MM.1S (cell line): ENCODE data around the gene TAGLN2.

Source experiments
- DNase-seq: peaks from one replicate; pipeline ENCODE4 v3.0.0-alpha.2; 2015
- H2AFZ ChIP-seq: fragments of 300-600 bp; sonication (generic); 2 replicates; pipeline ENCODE4 v1.6.0; 2016; ENCODE audit warnings: antibody characterized with exemption, low read length
- H3F3A ChIP-seq: fragments of 300-600 bp; sonication (generic); 2 replicates; pipeline ENCODE4 v1.6.1; 2016; ENCODE audit warnings: mild to moderate bottlenecking, antibody characterized with exemption, low read length, moderate library complexity, mixed read lengths; ENCODE audit not compliant: insufficient read depth
- H3K27ac ChIP-seq: fragments of 300-600 bp; sonication (generic); 2 replicates; pipeline ENCODE4 v1.5.1; 2016; ENCODE audit warnings: mild to moderate bottlenecking, low read length
- H3K27me3 ChIP-seq: fragments of 300-600 bp; sonication (generic); replicated peaks from 2 replicates; pipeline ENCODE4 v1.6.0; 2016; ENCODE audit warnings: low read length; ENCODE audit not compliant: insufficient read depth
- H3K36me3 ChIP-seq: fragments of 300-600 bp; sonication (generic); replicated peaks from 2 replicates; pipeline ENCODE4 v1.6.1; 2016; ENCODE audit warnings: mild to moderate bottlenecking, low read length, mixed read lengths; ENCODE audit not compliant: insufficient read depth
- H3K4me1 ChIP-seq: fragments of 300-600 bp; sonication (generic); 2 replicates; pipeline ENCODE4 v1.6.1; 2016; ENCODE audit warnings: low read length, mixed read lengths
- H3K4me2 ChIP-seq: fragments of 300-600 bp; sonication (generic); 2 replicates; pipeline ENCODE4 v1.6.0; 2016; ENCODE audit warnings: low read depth, low read length
- H3K4me3 ChIP-seq: fragments of 300-600 bp; sonication (generic); 2 replicates; pipeline ENCODE4 v1.5.1; 2016; ENCODE audit warnings: low read length, mixed read lengths
- H3K79me2 ChIP-seq: fragments of 300-600 bp; sonication (generic); 2 replicates; pipeline ENCODE4 v1.6.1; 2016; ENCODE audit warnings: mixed run types, low read length, mixed read lengths
- H3K9ac ChIP-seq: fragments of 300-600 bp; sonication (generic); 2 replicates; pipeline ENCODE4 v1.6.1; 2016; ENCODE audit warnings: low read length, mixed read lengths
- H3K9me2 ChIP-seq: fragments of 300-600 bp; sonication (generic); replicated peaks from 2 replicates; pipeline ENCODE4 v1.6.1; 2016; ENCODE audit warnings: mild to moderate bottlenecking, low read length, mixed read lengths; ENCODE audit not compliant: insufficient read depth
- H3K9me3 ChIP-seq: fragments of 300-600 bp; sonication (generic); replicated peaks from 2 replicates; pipeline ENCODE4 v1.6.1; 2016; ENCODE audit warnings: mild to moderate bottlenecking, low read length, mixed read lengths; ENCODE audit not compliant: insufficient read depth
- H4K20me1 ChIP-seq: fragments of 300-600 bp; sonication (generic); 2 replicates; pipeline ENCODE4 v1.6.1; 2016; ENCODE audit warnings: mild to moderate bottlenecking, low read length, moderate library complexity, mixed read lengths; ENCODE audit not compliant: insufficient read depth
- CTCF ChIP-seq: fragments of 300-600 bp; sonication (generic); IDR thresholded peaks from 2 replicates; pipeline ENCODE4 v1.5.1; 2016; ENCODE audit warnings: antibody characterized with exemption, low read length, mixed read lengths
- EZH2 ChIP-seq: fragments of 300-600 bp; sonication (generic); optimal IDR thresholded peaks from 2 replicates; pipeline ENCODE3; 2017; ENCODE audit warnings: low read depth, mild to moderate bottlenecking, antibody characterized with exemption, low read length, mixed read lengths
- EZH2phosphoT487 ChIP-seq: fragments of 300-600 bp; sonication (generic); IDR thresholded peaks from 2 replicates; pipeline ENCODE4 v1.6.1; 2018; ENCODE audit warnings: antibody characterized with exemption, low read length

The TAGLN2 gene

GRCh38 chr1:159941591-159942560, 16.6 kb upstream of the TAGLN2 start:
- H3K9ac ChIP-seq: no peak overlapping the region
- H4K20me1 ChIP-seq: no peaks in the 10 kb centered on the region
- H3K4me2 ChIP-seq: no peak overlapping the region
- no peaks in the 10 kb centered on the region for H3K9me2 ChIP-seq
- H3K79me2 ChIP-seq: no peaks in the 10 kb centered on the region
- no peak for DNase-seq
- 0 out of 2 replicates have a peak, but pooled peaks cover 2% of the 10 kb centered on the region for H3F3A ChIP-seq
- H3K4me1 ChIP-seq: peaks cover 16% of the 10 kb centered on the region; the same call in 1 of the 2 replicates
- H3K27ac ChIP-seq: no peak overlapping the region
- H3K36me3 ChIP-seq: no peaks in the 10 kb centered on the region
- H2AFZ ChIP-seq: no peak overlapping the region
- H3K4me3 ChIP-seq: no peak overlapping the region
- peaks cover 37% of the 10 kb centered on the region for H3K27me3 ChIP-seq
- no peaks in the 10 kb centered on the region for H3K9me3 ChIP-seq
- TF ChIP-seq EZH2 (no peak), EZH2phosphoT487 (no peak), CTCF (no peak)

- H3K4me1 ChIP-seq: peaks cover 22% of the 10 kb centered on the region; the same call in 1 of the 2 replicates
- no peaks in the 10 kb centered on the region for H3K9me3 ChIP-seq
- H3K27me3 ChIP-seq: peaks cover 30% of the 10 kb centered on the region
- 0 out of 2 replicates have a peak, but pooled peaks cover 2% of the 10 kb centered on the region for H3F3A ChIP-seq
- no peak overlapping the region for H3K4me2 ChIP-seq
- no peak overlapping the region for H3K9ac ChIP-seq
- H4K20me1 ChIP-seq: no peaks in the 10 kb centered on the region
- H2AFZ ChIP-seq: no peak overlapping the region
- H3K9me2 ChIP-seq: no peaks in the 10 kb centered on the region
- no peaks in the 10 kb centered on the region for H3K79me2 ChIP-seq
- no peak overlapping the region for H3K27ac ChIP-seq
- H3K4me3 ChIP-seq: no peak overlapping the region
- no peak for TF ChIP-seq EZH2phosphoT487
- TF ChIP-seq CTCF: no peak
- no peak for TF ChIP-seq EZH2
- no peaks in the 10 kb centered on the region for H3K36me3 ChIP-seq
- no peak for DNase-seq
These were observed 15.8 kb upstream of the TAGLN2 start for GRCh38 chr1:159941141-159941540.

- H3K4me1 ChIP-seq: peaks cover 27% of the 10 kb centered on the region; the same call in 1 of the 2 replicates
- H3K27me3 ChIP-seq: peaks cover 20% of the 10 kb centered on the region
- no peak overlapping the region for H3K27ac ChIP-seq
- TF ChIP-seq CTCF: no peak
- no peak for TF ChIP-seq EZH2
- TF ChIP-seq EZH2phosphoT487: no peak
- H2AFZ ChIP-seq: no peak overlapping the region
- no peaks in the 10 kb centered on the region for H3K9me2 ChIP-seq
- H3F3A ChIP-seq: 0 out of 2 replicates have a peak, but pooled peaks cover 2% of the 10 kb centered on the region
- no peak overlapping the region for H3K4me2 ChIP-seq
- no peaks in the 10 kb centered on the region for H3K36me3 ChIP-seq
- no peaks in the 10 kb centered on the region for H3K9me3 ChIP-seq
- no peak for DNase-seq
- H4K20me1 ChIP-seq: no peaks in the 10 kb centered on the region
- H3K79me2 ChIP-seq: no peaks in the 10 kb centered on the region
- no peak overlapping the region for H3K9ac ChIP-seq
- H3K4me3 ChIP-seq: no peak overlapping the region
These were observed 14.8 kb upstream of the TAGLN2 start for GRCh38 chr1:159940006-159940620.
